Stomach (tissue), 4 donors: ENCODE data around the gene KCNG2.

Source experiments
- EP300 ChIP-seq: sonication (generic); formaldehyde crosslinking; IDR thresholded peaks from one replicate; pipeline ENCODE4 v1.6.1; 2017; ENCODE audit warnings: antibody characterized with exemption
- POLR2A ChIP-seq, 4 donors: fragments of 450-650 bp; IDR thresholded peaks; one replicate each; pipeline ENCODE4 v1.6.1; 2016; ENCODE audit warnings: antibody characterized with exemption in 4 of 4, control low read depth in 2 of 4, mild to moderate bottlenecking in 1 of 4, moderate library complexity in 1 of 4
- POLR2AphosphoS5 ChIP-seq, 3 donors: sonication (generic); formaldehyde crosslinking; IDR thresholded peaks; one replicate each; pipeline ENCODE4 v1.6.1; 2016; ENCODE audit warnings: antibody characterized with exemption in 3 of 3
- TF ChIP-seq, protein P1 (sequence below), 7 experiments: fragments of 450-650 bp in 4 of 7; fragments of 200-600 bp in 3 of 7; sonication (generic) in 3 of 7; IDR thresholded peaks; one replicate each; pipeline ENCODE4 v1.5.1; 2016 to 2019; ENCODE audit warnings: antibody characterized with exemption in 7 of 7, control low read depth in 2 of 7, mild to moderate bottlenecking in 1 of 7

DNA sequence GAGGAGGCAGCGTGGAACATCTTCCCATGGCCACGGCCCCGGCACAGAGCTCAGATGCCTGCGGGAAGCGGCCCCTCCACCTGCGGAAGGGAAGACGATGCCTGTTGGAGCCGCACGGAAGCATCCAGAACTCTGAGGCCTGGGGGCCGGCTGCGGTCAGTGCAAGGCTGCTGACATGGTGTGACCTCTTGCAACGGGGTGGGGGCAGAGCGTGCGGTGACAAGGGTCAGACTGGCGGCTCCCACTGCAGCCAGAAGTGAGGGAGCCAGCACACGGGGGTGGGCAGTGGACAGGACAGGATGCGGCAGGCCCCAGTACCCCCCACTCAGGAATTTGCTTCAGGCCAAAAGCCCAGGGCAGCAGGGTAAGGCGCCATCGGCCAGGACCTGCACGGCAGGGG, 104.9 kb downstream of the KCNG2 start:
- TF ChIP-seq POLR2A (IDR thresholded peaks at IDR 0.05) (no peak), POLR2AphosphoS5 (IDR thresholded peaks at IDR 0.05) (no peak), EP300 (no peak)
- TF ChIP-seq, protein P1, sequence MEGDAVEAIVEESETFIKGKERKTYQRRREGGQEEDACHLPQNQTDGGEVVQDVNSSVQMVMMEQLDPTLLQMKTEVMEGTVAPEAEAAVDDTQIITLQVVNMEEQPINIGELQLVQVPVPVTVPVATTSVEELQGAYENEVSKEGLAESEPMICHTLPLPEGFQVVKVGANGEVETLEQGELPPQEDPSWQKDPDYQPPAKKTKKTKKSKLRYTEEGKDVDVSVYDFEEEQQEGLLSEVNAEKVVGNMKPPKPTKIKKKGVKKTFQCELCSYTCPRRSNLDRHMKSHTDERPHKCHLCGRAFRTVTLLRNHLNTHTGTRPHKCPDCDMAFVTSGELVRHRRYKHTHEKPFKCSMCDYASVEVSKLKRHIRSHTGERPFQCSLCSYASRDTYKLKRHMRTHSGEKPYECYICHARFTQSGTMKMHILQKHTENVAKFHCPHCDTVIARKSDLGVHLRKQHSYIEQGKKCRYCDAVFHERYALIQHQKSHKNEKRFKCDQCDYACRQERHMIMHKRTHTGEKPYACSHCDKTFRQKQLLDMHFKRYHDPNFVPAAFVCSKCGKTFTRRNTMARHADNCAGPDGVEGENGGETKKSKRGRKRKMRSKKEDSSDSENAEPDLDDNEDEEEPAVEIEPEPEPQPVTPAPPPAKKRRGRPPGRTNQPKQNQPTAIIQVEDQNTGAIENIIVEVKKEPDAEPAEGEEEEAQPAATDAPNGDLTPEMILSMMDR (IDR thresholded peaks at IDR 0.05) = no peak
